Chondrocyte (in vitro differentiated cells): ENCODE results near the gene STXBP3. TPM values are rescaled to one million over a fixed set of nuclear protein-coding genes. Genes with fewer than 3 reads are reported as not detected.
"Not testable (repeated sequence)": the region's sequence is repeated elsewhere in the genome, so short reads cannot be mapped to it uniquely, and the experiment has no call there.

ENCODE experiments used
- DNase-seq: peaks from one replicate; pipeline ENCODE4 v3.0.0; 2021; ENCODE audit warnings: mixed read lengths, low spot score
- H3K27ac Mint-ChIP-seq: one replicate; pipeline ENCODE4 v1.8.0; 2021; ENCODE audit warnings: mild to moderate bottlenecking, moderate library complexity, mixed read lengths; ENCODE audit not compliant: unreplicated experiment
- H3K27me3 Mint-ChIP-seq: 2 replicates; pipeline ENCODE4 v1.8.0; 2021; ENCODE audit warnings: low read depth, mixed read lengths
- H3K36me3 Mint-ChIP-seq: 2 replicates; pipeline ENCODE4 v1.8.0; 2021; ENCODE audit warnings: low read depth, mixed read lengths
- H3K4me1 Mint-ChIP-seq: 2 replicates; pipeline ENCODE4 v1.8.0; 2021; ENCODE audit warnings: low read depth, mild to moderate bottlenecking, mixed read lengths
- H3K4me3 Mint-ChIP-seq: one replicate; pipeline ENCODE4 v1.8.0; 2021; ENCODE audit warnings: mild to moderate bottlenecking, moderate library complexity, mixed read lengths; ENCODE audit not compliant: unreplicated experiment
- H3K9me3 Mint-ChIP-seq: 2 replicates; pipeline ENCODE4 v1.8.0; 2021; ENCODE audit warnings: low read depth, mixed read lengths
- total RNA-seq: library from RNA; stranded (reverse); gene quantifications from 3 replicates; pipeline ENCODE4 v1.2.1, GENCODE V29; 2021
- TF ChIP-seq, protein P1 (sequence below): fragments of 200-600 bp; sonication (generic); IDR thresholded peaks from 2 replicates; pipeline ENCODE4 v1.5.0; 2021; ENCODE audit warnings: antibody characterized with exemption, mild to moderate bottlenecking, moderate library complexity

Gene STXBP3
- total RNA-seq, 1 donor from 2014 or later = 41.6 TPM

DNA sequence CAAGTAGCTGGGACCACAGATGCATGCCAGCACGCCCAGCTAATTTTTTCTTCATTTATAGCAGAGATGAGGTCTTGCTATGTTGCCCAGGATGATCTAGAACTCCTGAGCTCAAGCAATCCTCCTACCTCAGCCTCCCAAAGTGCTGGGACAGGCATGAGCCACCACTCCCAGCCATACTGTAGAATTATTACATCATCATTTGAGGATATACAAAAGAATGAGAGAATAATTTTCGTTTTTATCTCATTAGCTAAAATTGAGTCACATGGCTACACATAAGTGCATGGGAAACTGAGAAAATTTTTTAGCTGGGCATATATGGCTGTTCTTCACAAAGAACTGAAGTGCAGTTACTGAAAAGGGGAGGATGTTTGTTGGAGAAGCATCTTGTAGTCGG lies 21.2 kb downstream of the STXBP3 start:
- no peaks in the 10 kb centered on the region for H3K9me3 Mint-ChIP-seq
- TF ChIP-seq, protein P1, sequence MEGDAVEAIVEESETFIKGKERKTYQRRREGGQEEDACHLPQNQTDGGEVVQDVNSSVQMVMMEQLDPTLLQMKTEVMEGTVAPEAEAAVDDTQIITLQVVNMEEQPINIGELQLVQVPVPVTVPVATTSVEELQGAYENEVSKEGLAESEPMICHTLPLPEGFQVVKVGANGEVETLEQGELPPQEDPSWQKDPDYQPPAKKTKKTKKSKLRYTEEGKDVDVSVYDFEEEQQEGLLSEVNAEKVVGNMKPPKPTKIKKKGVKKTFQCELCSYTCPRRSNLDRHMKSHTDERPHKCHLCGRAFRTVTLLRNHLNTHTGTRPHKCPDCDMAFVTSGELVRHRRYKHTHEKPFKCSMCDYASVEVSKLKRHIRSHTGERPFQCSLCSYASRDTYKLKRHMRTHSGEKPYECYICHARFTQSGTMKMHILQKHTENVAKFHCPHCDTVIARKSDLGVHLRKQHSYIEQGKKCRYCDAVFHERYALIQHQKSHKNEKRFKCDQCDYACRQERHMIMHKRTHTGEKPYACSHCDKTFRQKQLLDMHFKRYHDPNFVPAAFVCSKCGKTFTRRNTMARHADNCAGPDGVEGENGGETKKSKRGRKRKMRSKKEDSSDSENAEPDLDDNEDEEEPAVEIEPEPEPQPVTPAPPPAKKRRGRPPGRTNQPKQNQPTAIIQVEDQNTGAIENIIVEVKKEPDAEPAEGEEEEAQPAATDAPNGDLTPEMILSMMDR = no peak
- no peaks in the 10 kb centered on the region for H3K27me3 Mint-ChIP-seq
- H3K4me1 Mint-ChIP-seq = no peaks in the 10 kb centered on the region
- H3K4me3 Mint-ChIP-seq = no peak overlapping the region
- H3K36me3 Mint-ChIP-seq = peaks cover 21% of the 10 kb centered on the region
- no peak overlapping the region for H3K27ac Mint-ChIP-seq
- DNase-seq = no peak

DNA sequence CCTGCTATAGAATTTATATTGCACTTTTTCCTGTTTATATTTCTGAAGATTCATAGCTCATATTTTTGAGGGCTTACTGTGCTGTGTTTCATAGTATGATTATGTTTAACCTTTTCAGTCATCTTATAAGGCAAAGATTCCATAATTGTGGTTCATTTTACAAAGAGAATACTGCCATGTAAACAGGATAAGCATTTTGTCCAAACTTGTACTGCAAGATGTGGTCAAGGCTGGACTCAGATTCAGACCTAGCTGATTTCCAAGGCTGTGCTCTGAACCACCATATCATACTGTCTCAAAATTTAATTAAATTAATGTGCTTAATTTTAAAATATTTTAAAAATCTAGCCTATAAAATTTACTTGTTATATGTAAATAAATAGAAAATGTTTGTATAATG lies 31.4 kb downstream of the STXBP3 start:
- DNase-seq = no peak
- no peak overlapping the region for H3K4me3 Mint-ChIP-seq
- no peak overlapping the region for H3K27ac Mint-ChIP-seq
- TF ChIP-seq, protein P1 = no peak
- H3K27me3 Mint-ChIP-seq = no peaks in the 10 kb centered on the region
- peaks cover 33% of the 10 kb centered on the region for H3K36me3 Mint-ChIP-seq
- no peaks in the 10 kb centered on the region for H3K9me3 Mint-ChIP-seq
- no peaks in the 10 kb centered on the region for H3K4me1 Mint-ChIP-seq

DNA sequence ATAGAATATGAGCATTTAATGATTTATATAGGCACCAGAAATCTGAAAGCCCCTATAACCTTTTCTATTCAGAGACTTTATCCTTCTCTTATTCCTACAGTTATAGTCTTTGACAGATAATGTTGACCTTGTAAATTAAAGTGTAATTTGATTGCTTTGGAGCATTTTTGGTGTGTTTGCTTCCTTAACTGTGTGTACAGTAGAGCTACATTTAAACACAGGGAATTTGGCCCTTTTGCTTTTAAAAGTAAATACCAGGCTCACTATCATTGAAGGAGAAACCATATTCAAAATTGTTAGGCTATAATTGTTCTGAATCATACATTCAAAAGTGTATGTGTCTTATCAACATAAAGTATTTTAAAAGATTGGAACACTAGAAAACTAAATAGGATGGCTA lies 33.0 kb downstream of the STXBP3 start:
- Mint-ChIP-seq H3K27ac (no peak overlapping the region), H3K27me3 (no peaks in the 10 kb centered on the region), H3K9me3 (peaks cover 2% of the 10 kb centered on the region), H3K36me3 (peaks cover 38% of the 10 kb centered on the region), H3K4me3 (no peak overlapping the region), H3K4me1 (no peaks in the 10 kb centered on the region)
- no peak for DNase-seq
- TF ChIP-seq, protein P1 = no peak

DNA sequence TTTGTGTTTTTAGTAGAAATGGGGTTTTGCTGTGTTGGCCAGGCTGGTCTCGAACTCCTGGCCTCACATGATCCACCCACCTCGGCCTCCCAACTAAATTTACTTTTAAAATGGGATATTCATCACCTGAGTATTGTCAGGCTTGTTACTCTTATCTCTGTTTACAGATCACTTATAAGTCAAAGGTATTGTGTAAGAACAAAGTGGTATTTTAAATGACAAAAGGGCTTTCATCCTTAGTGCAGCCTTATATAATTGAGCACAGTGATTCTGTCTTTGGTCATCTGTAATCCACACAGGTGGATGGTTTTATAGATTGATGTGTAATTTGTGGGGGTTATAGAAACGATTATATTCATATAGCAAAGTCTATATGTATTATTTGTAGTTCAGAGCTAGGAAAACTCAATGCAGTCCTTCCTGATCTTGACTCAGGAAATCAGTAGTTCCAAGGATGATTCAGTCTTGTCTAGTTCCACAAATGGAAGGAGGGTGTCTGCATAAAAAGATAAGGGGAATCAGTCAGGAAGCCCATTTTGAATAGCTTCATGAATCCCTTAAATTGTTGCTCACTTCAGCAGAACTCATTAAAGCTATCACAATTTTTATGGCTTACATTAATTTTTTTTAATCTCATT lies 34.6 kb downstream of the STXBP3 start:
- no peaks in the 10 kb centered on the region for H3K4me1 Mint-ChIP-seq
- H3K4me3 Mint-ChIP-seq = no peak overlapping the region
- TF ChIP-seq, protein P1 = no peak
- H3K27ac Mint-ChIP-seq = no peak overlapping the region
- H3K36me3 Mint-ChIP-seq = peaks cover 47% of the 10 kb centered on the region
- H3K27me3 Mint-ChIP-seq = no peaks in the 10 kb centered on the region
- no peak for DNase-seq
- H3K9me3 Mint-ChIP-seq = peaks cover 10% of the 10 kb centered on the region

DNA sequence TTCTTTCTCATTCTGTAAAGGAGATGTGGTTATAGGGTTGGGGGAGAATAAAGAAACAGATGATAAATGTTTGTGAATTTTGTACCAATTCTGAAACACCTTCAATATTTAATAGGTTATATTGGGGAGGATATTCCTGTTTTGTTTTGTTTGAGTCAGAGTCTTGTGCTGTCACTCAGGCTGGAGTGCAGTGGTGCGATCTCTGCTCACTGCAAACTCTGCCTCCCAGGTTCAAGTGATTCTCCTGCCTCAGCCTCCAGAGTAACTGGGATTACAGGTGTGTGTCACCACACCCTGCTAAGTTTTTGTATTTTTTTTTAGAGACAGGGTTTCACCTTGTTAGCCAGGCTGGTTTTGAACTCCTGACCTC lies 35.1 kb downstream of the STXBP3 start:
- not testable (repeated sequence) for H3K27ac Mint-ChIP-seq, H3K4me3 Mint-ChIP-seq, H3K4me1 Mint-ChIP-seq, H3K27me3 Mint-ChIP-seq, DNase-seq
- peaks cover 51% of the 10 kb centered on the region for H3K36me3 Mint-ChIP-seq
- H3K9me3 Mint-ChIP-seq = peaks cover 12% of the 10 kb centered on the region

DNA sequence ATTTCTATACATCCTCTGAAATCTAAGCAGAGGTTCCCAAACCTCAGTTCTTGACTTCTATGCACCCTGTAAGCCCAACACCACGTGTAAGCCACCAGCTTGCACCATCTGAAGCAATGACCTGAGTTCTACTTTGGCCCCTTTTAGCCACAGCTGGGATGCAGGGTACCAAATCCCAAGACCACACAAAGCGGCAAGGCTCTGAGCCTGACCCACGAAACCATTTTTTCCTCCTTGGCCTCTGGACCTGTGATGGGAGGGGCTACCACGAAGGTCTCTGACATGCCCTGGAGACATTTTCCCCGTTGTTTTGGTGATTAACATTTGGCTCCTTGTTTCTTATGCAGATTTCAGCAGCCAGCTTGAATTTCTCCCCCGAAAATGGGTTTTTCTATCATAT lies 38.8 kb downstream of the STXBP3 start:
- no peak for DNase-seq
- peaks cover 4% of the 10 kb centered on the region for H3K4me1 Mint-ChIP-seq
- TF ChIP-seq, protein P1 = no peak
- no peak overlapping the region for H3K4me3 Mint-ChIP-seq
- peaks cover 12% of the 10 kb centered on the region for H3K9me3 Mint-ChIP-seq
- no peak overlapping the region for H3K27ac Mint-ChIP-seq
- no peaks in the 10 kb centered on the region for H3K27me3 Mint-ChIP-seq
- H3K36me3 Mint-ChIP-seq = peaks cover 55% of the 10 kb centered on the region
